Right lobe of liver (tissue), 6 donors: ENCODE data around the gene ICOS. TPM values are rescaled to one million over a fixed set of nuclear protein-coding genes. Genes with fewer than 3 reads are reported as not detected.
"Not testable (repeated sequence)": the region's sequence is repeated elsewhere in the genome, so short reads cannot be mapped to it uniquely, and the experiment has no call there.

Source experiments
- ATAC-seq, 4 donors: fragments of 200-7000 bp; cut with Tn5 transposase; one replicate each; pipeline ENCODE4 v1.9.1; 2020; ENCODE audit warnings: mild to moderate bottlenecking in 4 of 4, moderate library complexity in 4 of 4
- DNase-seq, 3 donors: peaks; one replicate each; pipeline ENCODE4 v3.0.0-alpha.2; 2020
- H3K27ac ChIP-seq, 3 donors: fragments of 200-600 bp; one replicate each; pipeline ENCODE4 v1.8.0; 2022
- H3K27me3 ChIP-seq, 2 donors: fragments of 200-600 bp; one replicate each; pipeline ENCODE4 v1.8.0; 2022
- H3K36me3 ChIP-seq, 4 donors: fragments of 200-600 bp; sonication (generic) in 1 of 4; one replicate each; pipeline versions ENCODE4 v1.5.1 to v1.8.0; 2017 to 2022; ENCODE audit warnings: control low read depth in 1 of 4
- H3K4me1 ChIP-seq, 4 donors: fragments of 200-600 bp; sonication (generic) in 1 of 4; one replicate each; pipeline versions ENCODE4 v1.5.1 to v1.8.0; 2017 to 2022; ENCODE audit warnings: control low read depth in 1 of 4
- H3K4me3 ChIP-seq, 3 donors: fragments of 200-600 bp; one replicate each; pipeline ENCODE4 v1.8.0; 2022
- H3K9me3 ChIP-seq, 4 donors: fragments of 200-600 bp; sonication (generic) in 1 of 4; one replicate each; pipeline versions ENCODE4 v1.5.1 to v1.8.0; 2017 to 2022; ENCODE audit warnings: control low read depth in 1 of 4
- CTCF ChIP-seq, 4 donors: fragments of 200-600 bp in 3 of 4; fragments of 450-650 bp in 1 of 4; IDR thresholded peaks; one replicate each; pipeline versions ENCODE4 v1.5.1 to v1.8.0; 2016 to 2022; ENCODE audit warnings: antibody characterized with exemption in 4 of 4, mild to moderate bottlenecking in 2 of 4
- POLR2A ChIP-seq: fragments of 450-650 bp; IDR thresholded peaks from one replicate; pipeline ENCODE4 v1.6.1; 2017; ENCODE audit warnings: antibody characterized with exemption, mild to moderate bottlenecking
- WGBS: methylation state at CpG from one replicate; pipeline ENCODE4 v1.1.6; 2018; ENCODE audit warnings: low coverage, low lambda C conversion rate; ENCODE audit not compliant: insufficient coverage; ENCODE audit errors: missing lambda C conversion rate; 5-methylcytosine and 5-hydroxymethylcytosine counted together
- intact Hi-C, 2 donors: fragments of 100-400 bp; cut with DNase I; formaldehyde crosslinking; loops; one replicate each; pipeline versions ENCODE4 v1.11.2 to v1.14.1; 2022
- total RNA-seq, 6 experiments: library from RNA; depleted of rRNA in 2 of 6; stranded (reverse); fragments of >200 nt in 2 of 6; fragmentation: NEBNext Ultra II Directional in 3 of 6; extraction: Animal tissue kit (Norgen Biotek cat#: 25700) in 3 of 6; gene quantifications; one replicate each; pipeline versions ENCODE4 v1.1.0 to v1.2.4, GENCODE V29; 2016 to 2023
- donor health status: DM: no; HTN: yes; CAD: no.
- donor health status: DM: no; HTN: no; CAD: no.
- donor health status: DM: no; HTN: no; CAD: no.
- donor health status: DM: no; HTN: yes; CAD: no.
- donor health status: DM: no; HTN: yes; CAD: no.

ICOS gene
- total RNA-seq, 6 experiments from 2014 or later, result 0.31 TPM; not detected in 4

- no peak for DNase-seq
- TF ChIP-seq POLR2A (no peak), CTCF (IDR thresholded peaks at IDR 0.05) (no peak)
- WGBS, result 68% methylated on average over 3 of the region's 4 CpGs
- no peak for ATAC-seq
- H3K36me3 ChIP-seq, result no peaks in the 10 kb centered on the region
- H3K27ac ChIP-seq, result no peak overlapping the region
- H3K4me3 ChIP-seq, result no peak overlapping the region
- intact Hi-C loops, result no loop called here
- no peaks in the 10 kb centered on the region for H3K9me3 ChIP-seq
- H3K4me1 ChIP-seq, result no peaks in the 10 kb centered on the region
- H3K27me3 ChIP-seq, result no peaks in the 10 kb centered on the region
Measured at GRCh38 chr2:203959265-203959664, 22.7 kb downstream of the ICOS start.

DNA sequence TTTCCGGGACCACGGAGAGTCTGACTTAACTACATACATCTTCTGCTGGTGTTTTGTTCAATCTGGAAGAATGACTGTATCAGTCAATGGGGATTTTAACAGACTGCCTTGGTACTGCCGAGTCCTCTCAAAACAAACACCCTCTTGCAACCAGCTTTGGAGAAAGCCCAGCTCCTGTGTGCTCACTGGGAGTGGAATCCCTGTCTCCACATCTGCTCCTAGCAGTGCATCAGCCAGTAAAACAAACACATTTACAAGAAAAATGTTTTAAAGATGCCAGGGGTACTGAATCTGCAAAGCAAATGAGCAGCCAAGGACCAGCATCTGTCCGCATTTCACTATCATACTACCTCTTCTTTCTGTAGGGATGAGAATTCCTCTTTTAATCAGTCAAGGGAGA is 23.1 kb downstream of the ICOS start:
- no peak overlapping the region for H3K4me3 ChIP-seq
- H3K4me1 ChIP-seq, result no peaks in the 10 kb centered on the region
- ATAC-seq (no peak), DNase-seq (no peak)
- TF ChIP-seq CTCF (IDR thresholded peaks at IDR 0.05) (no peak), POLR2A (no peak)
- H3K36me3 ChIP-seq, result no peaks in the 10 kb centered on the region
- H3K27ac ChIP-seq, result no peak overlapping the region
- no peaks in the 10 kb centered on the region for H3K9me3 ChIP-seq
- 63% methylated on average over 4 of the region's 4 CpGs for WGBS
- H3K27me3 ChIP-seq, result no peaks in the 10 kb centered on the region
- intact Hi-C loops, result no loop called here

- Histone ChIP-seq H3K4me3 (no peak overlapping the region), H3K27me3 (no peaks in the 10 kb centered on the region), H3K9me3 (no peaks in the 10 kb centered on the region), H3K36me3 (no peaks in the 10 kb centered on the region), H3K27ac (no peak overlapping the region), H3K4me1 (no peaks in the 10 kb centered on the region)
- ATAC-seq, result no peak
- no peak for TF ChIP-seq POLR2A
- no peak for TF ChIP-seq CTCF (IDR thresholded peaks at IDR 0.05)
- DNase-seq, result no peak
- intact Hi-C loops, result no loop called here
- 69% methylated on average over 2 of the region's 2 CpGs for WGBS
Measured at GRCh38 chr2:203960811-203961210, 24.2 kb downstream of the ICOS start.

- H3K9me3 ChIP-seq, H3K27me3 ChIP-seq, H3K4me1 ChIP-seq, DNase-seq, H3K36me3 ChIP-seq, intact Hi-C loops, H3K27ac ChIP-seq, H3K4me3 ChIP-seq, ATAC-seq: not testable (repeated sequence)
- WGBS, result 85% methylated on average over 4 of the region's 7 CpGs
Measured at GRCh38 chr2:203965190-203965589, 28.6 kb downstream of the ICOS start.

GRCh38 chr2:203971251-203971650 is 34.7 kb downstream of the ICOS start:
- Histone ChIP-seq H3K9me3 (no peaks in the 10 kb centered on the region), H3K4me3 (no peak overlapping the region), H3K27me3 (no peaks in the 10 kb centered on the region), H3K4me1 (no peaks in the 10 kb centered on the region), H3K27ac (no peak overlapping the region), H3K36me3 (no peaks in the 10 kb centered on the region)
- no peak for ATAC-seq
- DNase-seq, result no peak
- intact Hi-C loops, result no loop called here
- TF ChIP-seq CTCF (IDR thresholded peaks at IDR 0.05) (no peak), POLR2A (no peak)
- WGBS, result 49% methylated on average over 5 of the region's 5 CpGs
